Measurements from ENCODE around the gene VPS51. TPM values are rescaled to one million over a fixed set of nuclear protein-coding genes. Genes with fewer than 3 reads are reported as not detected.

The VPS51 gene
- total and polyA plus RNA-seq, 10 of the 15 experiments (the other 5 are each of a cell fraction or from before 2014, with no cell fraction given): 1.5 to 279 (median 53.2) TPM

- H2AFZ ChIP-seq (ENCODE audit: control insufficient read depth, low read depth, low read length): peak overlapping the region; percentile 4; the same call in 1 of the 2 replicates
- in situ Hi-C loops (cut with MboI) (no loop called here), intact Hi-C loops (cut with micrococcal nuclease; ENCODE audit: unreplicated experiment) (no loop called here)
- RAD21 ChIA-PET (ENCODE audit: unreplicated experiment): interaction anchor here (1.1 kb wide), 1 partner anchor 58 kb away, joined by 5 read pairs; the partner anchor contains the start of gene ARL2
- peaks cover 2% of the 10 kb centered on the region for H3K79me2 ChIP-seq (ENCODE audit: control insufficient read depth, insufficient read depth, low read length)
- DNase-seq (ENCODE audit: low read depth, low spot score) (no peak), FAIRE-seq (no peak), ATAC-seq (no peak)
- H3K27me3 ChIP-seq (replicated peaks in 1 of 2; ENCODE audit: control insufficient read depth in 2 of 2, insufficient read depth in 2 of 2, low read length in 1 of 2): no peaks in the 10 kb centered on the region
- peak overlapping the region; percentile 16; the same call in 1 of the 2 replicates for H3K27ac ChIP-seq (ENCODE audit: control insufficient read depth, insufficient read depth)
- SMC1A ChIA-PET (ENCODE audit: uncharacterized antibody, unreplicated experiment): interaction anchor here (1.1 kb wide), 1 partner anchor 9 kb away, joined by 3 read pairs; no protein-coding TSS in a partner anchor
- no peak overlapping the region for H3K4me3 ChIP-seq
- peaks cover 11% of the 10 kb centered on the region for H3K4me1 ChIP-seq (ENCODE audit: control insufficient read depth, insufficient read depth, low read length)
- no peaks in the 10 kb centered on the region for H4K20me1 ChIP-seq (ENCODE audit: control insufficient read depth, insufficient read depth)
- no TSS peak for BruUV-seq (replicated peaks)
- WGBS (ENCODE audit: insufficient coverage, insufficient replicate concordance, low lambda C conversion rate, missing lambda C conversion rate): 44% methylated on average over 1 of the region's 1 CpG
- TF ChIP-seq RCOR1 (conservative IDR thresholded peaks at IDR 0.05; ENCODE audit: low read depth, low read length): no peak
- TF ChIP-seq PRDM15 (CRISPR knock-in tag; IDR thresholded peaks at IDR 0.05): no peak
- no peak for TF ChIP-seq MYC (IDR thresholded peaks at IDR 0.05; ENCODE audit: insufficient read depth, insufficient read length, insufficient replicate concordance, low read length, severe bottlenecking)
- no peak for TF ChIP-seq RELA (IDR thresholded peaks at IDR 0.05; ENCODE audit: borderline replicate concordance, partially characterized antibody)
- no peak for TF ChIP-seq SP1 (IDR thresholded peaks at IDR 0.05; ENCODE audit: low read depth, low read length)
- TF ChIP-seq RB1 (IDR thresholded peaks at IDR 0.05; ENCODE audit: borderline replicate concordance): no peak
- no peak for TF ChIP-seq PAX8 (IDR thresholded peaks at IDR 0.05)
- no peak for TF ChIP-seq LARP7 (IDR thresholded peaks at IDR 0.05)
- TF ChIP-seq KLF5 (IDR thresholded peaks at IDR 0.05; ENCODE audit: partially characterized antibody): no peak
- peaks cover 0 to 7% of the 10 kb centered on the region in 2 experiments; a peak in 3 of 4 replicates for H3K36me3 ChIP-seq (ENCODE audit: control insufficient read depth in 2 of 2, insufficient read depth in 2 of 2, low read length in 1 of 2)
- H3K9me3 ChIP-seq (replicated peaks; ENCODE audit: control insufficient read depth, insufficient read depth, low read length): no peaks in the 10 kb centered on the region
- no peak overlapping the region for H3K4me2 ChIP-seq (ENCODE audit: control insufficient read depth, insufficient read depth)
- POLR2A ChIA-PET: interaction anchor here (0.5 to 1.4 kb wide), 4 partner anchors 11 to 22 kb away, joined by 3 to 12 read pairs (median 6); no protein-coding TSS in a partner anchor
- H3K9ac ChIP-seq (ENCODE audit: control insufficient read depth, insufficient read depth, low read length): no peak overlapping the region
- CTCF ChIA-PET: interaction anchor here (1.1 kb wide), 1 partner anchor 58 kb away, joined by 4 read pairs; no protein-coding TSS in a partner anchor
Measured at GRCh38 chr11:65072631-65072966, 23.4 kb upstream of the VPS51 start.

Measured in GM12878 (cell line).